22Rv1 (cell line): Measurements from ENCODE around the gene AUTS2.

ENCODE experiments used
- H3K27ac ChIP-seq: fragments of 450-650 bp; 2 replicates; pipeline ENCODE4 v1.5.1; 2017
- CTCF ChIP-seq: fragments of 450-650 bp; IDR thresholded peaks from 2 replicates; pipeline ENCODE4 v1.5.1; 2017; ENCODE audit warnings: mild to moderate bottlenecking
- ZFX ChIP-seq: fragments of 450-650 bp; IDR thresholded peaks from 2 replicates; pipeline ENCODE4 v1.6.1; 2017; ENCODE audit warnings: antibody characterized with exemption, borderline replicate concordance

Gene AUTS2

GRCh38 chr7:70598976-70599375 is 1000.7 kb downstream of the AUTS2 start:
- TF ChIP-seq ZFX (no peak), CTCF (no peak)
- no peak overlapping the region for H3K27ac ChIP-seq

GRCh38 chr7:70599446-70600190 is 1001.3 kb downstream of the AUTS2 start:
- no peak for TF ChIP-seq CTCF
- TF ChIP-seq ZFX, result no peak
- H3K27ac ChIP-seq, result no peak overlapping the region

GRCh38 chr7:70600993-70601392 is 1002.7 kb downstream of the AUTS2 start:
- no peak overlapping the region for H3K27ac ChIP-seq
- no peak for TF ChIP-seq CTCF
- TF ChIP-seq ZFX, result no peak

- H3K27ac ChIP-seq, result no peak overlapping the region
- TF ChIP-seq ZFX (no peak), CTCF (no peak)
Measured at GRCh38 chr7:70602117-70602516, 1003.8 kb downstream of the AUTS2 start.

GRCh38 chr7:70607281-70607680 is 1009.0 kb downstream of the AUTS2 start:
- no peak overlapping the region for H3K27ac ChIP-seq

GRCh38 chr7:70607759-70608158 is 1009.5 kb downstream of the AUTS2 start:
- no peak overlapping the region for H3K27ac ChIP-seq
- TF ChIP-seq ZFX (no peak), CTCF (no peak)

More at GRCh38 chr7:70607281-70607680, 1009.0 kb downstream of the AUTS2 start:
- no peak for TF ChIP-seq CTCF
- no peak for TF ChIP-seq ZFX

- no peak overlapping the region for H3K27ac ChIP-seq
- TF ChIP-seq ZFX (no peak), CTCF (no peak)
Measured at GRCh38 chr7:70608229-70608628, 1010.0 kb downstream of the AUTS2 start.
